Measurements from ENCODE around the gene DMRT2.

DMRT2 gene

DNA sequence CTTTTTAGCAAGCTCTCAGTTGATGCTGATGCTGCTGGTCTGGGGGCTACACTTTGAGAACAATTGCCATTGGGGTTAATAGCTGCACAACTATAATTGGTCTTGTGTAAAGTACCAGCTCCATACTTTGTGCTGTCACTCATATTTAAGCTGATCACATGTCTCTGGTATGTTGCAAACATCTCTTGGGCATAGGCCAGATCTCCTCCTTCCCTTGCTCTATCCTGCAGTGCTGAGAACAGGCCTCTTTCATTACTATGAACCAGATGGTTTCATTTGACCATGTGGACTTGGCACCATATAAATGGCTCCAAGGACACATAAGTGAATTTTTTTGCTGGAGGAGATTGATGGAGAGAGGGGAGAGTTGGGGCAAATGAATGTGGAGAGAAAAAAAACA, 48.4 kb downstream of the DMRT2 start:
- Mint-ChIP-seq H3K9me3 (ENCODE audit: low read depth) (no peaks in the 10 kb centered on the region), H3K27me3 (peaks cover 20% of the 10 kb centered on the region), H3K4me3 (no peak overlapping the region), H3K27ac (no peak overlapping the region), H3K4me1 (ENCODE audit: low read depth) (no peaks in the 10 kb centered on the region), H3K36me3 (no peaks in the 10 kb centered on the region)

GRCh38 chr9:1100201-1100600, 50.0 kb downstream of the DMRT2 start:
- Mint-ChIP-seq H3K36me3 (no peaks in the 10 kb centered on the region), H3K27ac (no peak overlapping the region), H3K27me3 (peaks cover 20% of the 10 kb centered on the region), H3K4me3 (no peak overlapping the region), H3K9me3 (ENCODE audit: low read depth) (no peaks in the 10 kb centered on the region), H3K4me1 (ENCODE audit: low read depth) (no peaks in the 10 kb centered on the region)

DNA sequence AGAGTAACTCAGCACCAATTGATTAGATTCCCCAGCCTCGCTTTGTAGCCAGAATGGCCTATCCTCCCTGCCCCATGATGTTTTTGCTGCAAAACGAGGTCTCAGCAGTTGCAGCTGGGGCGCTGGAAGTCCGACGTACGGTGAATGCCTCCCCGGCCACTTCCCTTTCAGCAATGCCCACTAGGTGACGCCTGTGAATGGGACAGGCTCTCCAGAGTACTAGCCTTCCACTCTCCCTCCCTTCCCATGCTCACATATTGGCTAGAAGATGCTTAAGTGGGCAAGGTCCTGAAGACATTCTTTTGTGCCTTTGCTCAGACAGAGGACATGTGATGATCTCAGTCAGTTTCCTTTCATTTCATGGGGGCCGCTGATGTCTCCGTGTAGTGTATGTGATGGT, 50.8 kb downstream of the DMRT2 start:
- H3K4me1 Mint-ChIP-seq (ENCODE audit: low read depth): no peaks in the 10 kb centered on the region
- peaks cover 20% of the 10 kb centered on the region for H3K27me3 Mint-ChIP-seq
- H3K36me3 Mint-ChIP-seq: no peaks in the 10 kb centered on the region
- no peak overlapping the region for H3K4me3 Mint-ChIP-seq
- H3K27ac Mint-ChIP-seq: no peak overlapping the region
- H3K9me3 Mint-ChIP-seq (ENCODE audit: low read depth): no peaks in the 10 kb centered on the region

- Mint-ChIP-seq H3K4me3 (no peak overlapping the region), H3K36me3 (no peaks in the 10 kb centered on the region), H3K27ac (no peak overlapping the region)
Measured at GRCh38 chr9:1101846-1102641, 51.9 kb downstream of the DMRT2 start.

DNA sequence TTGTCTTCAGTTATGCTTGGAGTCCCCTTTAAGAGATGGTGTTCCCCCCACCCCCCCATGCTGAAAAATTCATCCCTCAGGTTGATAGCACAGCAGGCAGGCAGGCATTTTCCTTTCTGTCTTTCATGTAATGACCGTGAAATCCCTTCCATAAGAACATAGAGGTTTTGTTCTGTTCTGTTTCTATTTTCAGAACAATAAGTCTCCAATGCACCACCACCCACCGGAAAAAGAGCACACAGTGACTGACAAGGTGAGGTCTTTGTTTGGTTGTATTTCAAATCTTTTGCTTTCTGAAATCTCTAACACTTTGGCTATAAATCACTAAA, 52.4 kb downstream of the DMRT2 start:
- Mint-ChIP-seq H3K4me3 (no peak overlapping the region), H3K4me1 (ENCODE audit: low read depth) (no peaks in the 10 kb centered on the region), H3K27ac (no peak overlapping the region), H3K9me3 (ENCODE audit: low read depth) (peaks cover 6% of the 10 kb centered on the region), H3K27me3 (peaks cover 13% of the 10 kb centered on the region), H3K36me3 (no peaks in the 10 kb centered on the region)

More at GRCh38 chr9:1101846-1102641, 51.9 kb downstream of the DMRT2 start:
- Mint-ChIP-seq H3K4me1 (ENCODE audit: low read depth) (no peaks in the 10 kb centered on the region), H3K9me3 (ENCODE audit: low read depth) (peaks cover 6% of the 10 kb centered on the region), H3K27me3 (peaks cover 15% of the 10 kb centered on the region)

Measured in activated naive CD8-positive, alpha-beta T cell (primary cell).